K562 (cell line): ENCODE measurements around the gene AFAP1. TPM values are rescaled to one million over a fixed set of nuclear protein-coding genes. Genes with fewer than 3 reads are reported as not detected.
A peak's percentile ranks its signal among the peaks of the same experiment; 100 is the strongest.

ENCODE experiments used
- ATF3 ChIP-seq, 2 experiments: fragments of 450-650 bp in 1 of 2; sonication (generic) in 1 of 2; formaldehyde crosslinking in 1 of 2; IDR thresholded peaks in 1 of 2; conservative IDR thresholded peaks in 1 of 2; 2 replicates each; pipeline versions ENCODE4 v1.6.1 to v1.8.1; 2016 to 2023; ENCODE audit warnings: mild to moderate bottlenecking in 2 of 2, moderate library complexity in 2 of 2, inconsistent platforms in 1 of 2, missing genetic modification reagents in 1 of 2
- CBFA2T2 ChIP-seq: fragments of 450-650 bp; conservative IDR thresholded peaks from 2 replicates; pipeline ENCODE4 v1.6.1; 2017; ENCODE audit warnings: mild to moderate bottlenecking
- L3MBTL2 ChIP-seq: fragments of 450-650 bp; IDR thresholded peaks from 2 replicates; pipeline ENCODE4 v1.6.1; 2016; ENCODE audit warnings: mild to moderate bottlenecking, moderate library complexity
- MGA ChIP-seq: fragments of 450-650 bp; IDR thresholded peaks from 2 replicates; pipeline ENCODE4 v1.6.1; 2016; ENCODE audit warnings: mild to moderate bottlenecking, moderate library complexity
- REST ChIP-seq, 2 experiments: fragments of 450-650 bp; formaldehyde crosslinking in 1 of 2; IDR thresholded peaks; 2 replicates each; pipeline versions ENCODE4 v1.4.0 to v1.6.1; 2014 to 2020; ENCODE audit warnings: mild to moderate bottlenecking in 2 of 2, borderline replicate concordance in 1 of 2, low read depth in 1 of 2
- ZNF589 ChIP-seq: fragments of 200-800 bp; sonication (Bioruptor generic); IDR thresholded peaks from 2 replicates; pipeline ENCODE4 v1.6.1; 2016; ENCODE audit warnings: low read depth, missing genetic modification characterization, missing compliant biosample characterization
- polyA plus RNA-seq, 8 experiments: library from polyadenylated mRNA; depleted of rRNA in 4 of 8; stranded (reverse) in 5 of 8; unstranded in 3 of 8; fragments of >200 nt; fragmentation: Nextera tagmentation in 2 of 8; fragmentation: Illumina TruSeq in 1 of 8; extraction: Ambion mirVana in 2 of 8; extraction: Trizol in 1 of 8; gene quantifications; 2 replicates each; pipeline versions ENCODE4 v1.2.1 to v1.2.3, GENCODE V29; 2011 to 2014; ENCODE audit warnings: inconsistent platforms in 1 of 8, missing spikeins in 1 of 8
- total RNA-seq, 7 experiments: library from RNA; depleted of rRNA in 6 of 7; stranded (reverse); fragments of >200 nt in 6 of 7; fragmentation: Illumina TruSeq in 2 of 7; extraction: Trizol in 2 of 7; gene quantifications; 2 replicates each; pipeline versions ENCODE4 v1.2.1 to v1.2.3, GENCODE V29; 2011 to 2021; ENCODE audit warnings: low replicate concordance in 1 of 7

AFAP1 gene
- total and polyA plus RNA-seq, 9 of the 15 experiments (the other 6 are each of a cell fraction or from before 2014, with no cell fraction given) = 0.07 to 0.42 (median 0.12) TPM; not detected in 1

GRCh38 chr4:7752649-7753048 lies 187.0 kb downstream of the AFAP1 start (continued):
- peak; percentile 49; the same call in 1 of the 2 replicates for TF ChIP-seq REST (IDR thresholded peaks at IDR 0.05; ENCODE audit: borderline replicate concordance)
- no peak for TF ChIP-seq REST (CRISPR knock-in tag; IDR thresholded peaks at IDR 0.05; ENCODE audit: low read depth)
- peak; percentile 92 for TF ChIP-seq L3MBTL2
- peak; percentile 90 for TF ChIP-seq MGA
- peak; percentile 51 for TF ChIP-seq ATF3 (IDR thresholded peaks at IDR 0.05)
- no peak for TF ChIP-seq ATF3 (CRISPR knock-in tag; conservative IDR thresholded peaks at IDR 0.05)
- 0 out of 2 replicates have a peak, but pooled peaks have one; percentile 44 for TF ChIP-seq ZNF589 (CRISPR knock-in tag)
- TF ChIP-seq CBFA2T2 = peak; percentile 63
